ENCODE data around the gene KNSTRN. TPM values are rescaled to one million over a fixed set of nuclear protein-coding genes. Genes with fewer than 3 reads are reported as not detected.

Gene KNSTRN
- total and polyA plus RNA-seq, 2 of the 4 experiments (the other 2 are of a cell fraction) = 33.1 to 73.5 TPM

- Histone ChIP-seq H2BK20ac (ENCODE audit: low read depth, low read length) (no peak overlapping the region), H3K9me3 (ENCODE audit: control insufficient read depth, insufficient read depth, low read length) (no peaks in the 10 kb centered on the region), H2BK5ac (ENCODE audit: low read depth, low read length, poor library complexity, severe bottlenecking) (no peak overlapping the region), H2BK120ac (ENCODE audit: low read depth, low read length) (no peak overlapping the region), H4K8ac (ENCODE audit: low read depth in 2 of 2, low read length in 2 of 2) (no peak overlapping the region), H3K27ac (ENCODE audit: insufficient read depth, low read length) (no peak overlapping the region), H2AFZ (replicated peaks; ENCODE audit: low read length, poor library complexity) (peak overlapping the region; percentile 83), H3K79me1 (ENCODE audit: low read depth in 1 of 2, low read length in 2 of 2) (no peaks in the 10 kb centered on the region), H3K36me3 (ENCODE audit: control insufficient read depth, insufficient read depth, low read length) (no peaks in the 10 kb centered on the region), H2AK9ac (replicated peaks; ENCODE audit: low read depth, low read length, poor library complexity) (no peak overlapping the region), H3K4me1 (ENCODE audit: control insufficient read depth, insufficient read depth, low read length) (peaks cover 14% of the 10 kb centered on the region), H3K14ac (replicated peaks; ENCODE audit: low read depth, low read length) (no peak overlapping the region), H3K4ac (ENCODE audit: low read depth, low read length) (no peak overlapping the region), H3K9me1 (ENCODE audit: insufficient read depth, low read length) (peaks cover 4% of the 10 kb centered on the region; the same call in 1 of the 2 replicates), H2BK15ac (ENCODE audit: low read depth, low read length) (no peak overlapping the region), H3K23ac (ENCODE audit: low read depth, low read length) (no peak overlapping the region), H4K91ac (ENCODE audit: insufficient read depth, low read depth, low read length) (no peak overlapping the region), H3K4me2 (ENCODE audit: low read depth, low read length) (no peak overlapping the region; the same call in 1 of the 2 replicates), H3K9ac (ENCODE audit: low read depth, low read length) (no peak overlapping the region), H3K56ac (ENCODE audit: extremely low read depth, insufficient read depth, low read length) (no peak overlapping the region), H4K20me1 (ENCODE audit: insufficient read depth, low read length) (no peaks in the 10 kb centered on the region), H3K4me3 (ENCODE audit: insufficient read depth, low read depth, low read length) (no peak overlapping the region), H4K5ac (ENCODE audit: low read depth, low read length) (no peak overlapping the region), H3K18ac (ENCODE audit: low read depth, low read length) (no peak overlapping the region), H2AK5ac (ENCODE audit: low read depth, low read length) (no peak overlapping the region), H3K27me3 (ENCODE audit: control insufficient read depth, insufficient read depth, low read length) (peaks cover 85% of the 10 kb centered on the region)
- WGBS, 2 experiments (ENCODE audit: extremely low coverage in 2 of 2, insufficient read length in 1 of 2) = 13% methylated on average over 6 of the region's 20 CpGs; no CpG with 5 or more reads in 1 of the 2 experiments
- DNase-seq (no peak), ATAC-seq (ENCODE audit: low read depth) (no peak)
- in situ Hi-C loops (cut with MboI; ENCODE audit: low sequenced_read_pairs) (no loop called here), dilution Hi-C loops (cut with HindIII; ENCODE audit: low sequenced_read_pairs, unreplicated experiment) (no loop called here), intact Hi-C loops (cut with micrococcal nuclease) (no loop called here)
- TF ChIP-seq ELK1 (IDR thresholded peaks at IDR 0.05; ENCODE audit: borderline replicate concordance, low read depth, low read length) = no peak
- TF ChIP-seq USF2 (IDR thresholded peaks at IDR 0.05; ENCODE audit: low read depth, low read length) = no peak
- TF ChIP-seq MAZ (IDR thresholded peaks at IDR 0.05; ENCODE audit: borderline replicate concordance, low read depth, low read length) = no peak
- no peak for TF ChIP-seq BHLHE40 (IDR thresholded peaks at IDR 0.05; ENCODE audit: low read depth, low read length)
- TF ChIP-seq POLR2A (IDR thresholded peaks at IDR 0.05; ENCODE audit: low read depth, low read length) = no peak
- TF ChIP-seq MXI1 (IDR thresholded peaks at IDR 0.05; ENCODE audit: borderline replicate concordance, low read depth, low read length) = no peak
- TF ChIP-seq NFE2L2 (IDR thresholded peaks at IDR 0.05; ENCODE audit: low read depth, low read length) = no peak
- TF ChIP-seq CEBPB (IDR thresholded peaks at IDR 0.05; ENCODE audit: low read depth, low read length) = no peak
- TF ChIP-seq CHD1 (IDR thresholded peaks at IDR 0.05; ENCODE audit: low read depth, low read length) = no peak
- no peak for TF ChIP-seq RFX5 (IDR thresholded peaks at IDR 0.05; ENCODE audit: low read depth, low read length)
- TF ChIP-seq RAD21 (IDR thresholded peaks at IDR 0.05; ENCODE audit: low read length) = no peak
- no peak for TF ChIP-seq SMC3 (IDR thresholded peaks at IDR 0.05; ENCODE audit: low read depth, low read length)
- TF ChIP-seq CTCF (conservative IDR thresholded peaks at IDR 0.05; ENCODE audit: low read depth, low read length) = no peak
- no peak for TF ChIP-seq FOS (IDR thresholded peaks at IDR 0.05; ENCODE audit: low read depth, low read length)
- TF ChIP-seq MAFK (IDR thresholded peaks at IDR 0.05; ENCODE audit: low read depth, low read length) = no peak
- no peak for TF ChIP-seq RCOR1 (IDR thresholded peaks at IDR 0.05; ENCODE audit: insufficient replicate concordance, low read length)
- no TSS peak for BruUV-seq (replicated peaks)
- CTCF ChIA-PET = no interaction called here
- POLR2A ChIA-PET (ENCODE audit: unreplicated experiment) = no interaction called here
Measured at GRCh38 chr15:40435023-40435709, 52.6 kb downstream of the KNSTRN start.
